GM18520 (cell line): Measurements from ENCODE around the gene CLDN19.
"Not testable (repeated sequence)": the region's sequence is repeated elsewhere in the genome, so short reads cannot be mapped to it uniquely, and the experiment has no call there.

ENCODE experiments used
- ATAC-seq: cut with Tn5 transposase; IDR thresholded peaks from one replicate; pipeline ENCODE4 v1.9.1; 2021; ENCODE audit not compliant: unreplicated experiment

The CLDN19 gene

GRCh38 chr1:42761567-42761966 is 21.5 kb upstream of the CLDN19 start:
- no peak for ATAC-seq

- ATAC-seq = no peak
These were observed 19.1 kb upstream of the CLDN19 start for GRCh38 chr1:42759114-42759513.

- no peak for ATAC-seq
These were observed 18.6 kb upstream of the CLDN19 start for GRCh38 chr1:42758641-42759040.

- no peak for ATAC-seq
These were observed 17.8 kb upstream of the CLDN19 start for GRCh38 chr1:42757892-42758275.

- no peak for ATAC-seq
These were observed 17.2 kb upstream of the CLDN19 start for GRCh38 chr1:42756956-42757891.

- no peak for ATAC-seq
These were observed 13.0 kb upstream of the CLDN19 start for GRCh38 chr1:42753070-42753469.

- ATAC-seq = no peak
These were observed 12.2 kb upstream of the CLDN19 start for GRCh38 chr1:42752284-42752683.

GRCh38 chr1:42751511-42752070 is 11.6 kb upstream of the CLDN19 start:
- not testable (repeated sequence) for ATAC-seq

GRCh38 chr1:42750041-42750440 is 10.0 kb upstream of the CLDN19 start:
- no peak for ATAC-seq

- ATAC-seq = no peak
These were observed 8.7 kb upstream of the CLDN19 start for GRCh38 chr1:42748461-42749410.

GRCh38 chr1:42748021-42748420 is 8.0 kb upstream of the CLDN19 start:
- ATAC-seq = no peak

GRCh38 chr1:42747125-42747524 is 7.1 kb upstream of the CLDN19 start:
- no peak for ATAC-seq

GRCh38 chr1:42746436-42747105 is 6.5 kb upstream of the CLDN19 start:
- ATAC-seq = no peak

- ATAC-seq = no peak
These were observed 5.8 kb upstream of the CLDN19 start for GRCh38 chr1:42745851-42746250.

GRCh38 chr1:42744148-42744413 is 4.0 kb upstream of the CLDN19 start:
- ATAC-seq = no peak

- ATAC-seq = no peak
These were observed 3.5 kb upstream of the CLDN19 start for GRCh38 chr1:42743317-42744147.

GRCh38 chr1:42742617-42743316 is 2.7 kb upstream of the CLDN19 start:
- ATAC-seq = no peak

GRCh38 chr1:42742141-42742540 is 2.1 kb upstream of the CLDN19 start:
- ATAC-seq = no peak

GRCh38 chr1:42741706-42742105 is 1.7 kb upstream of the CLDN19 start:
- ATAC-seq = no peak
